BJ (cell line): ENCODE measurements around the gene SGSM1. TPM values are rescaled to one million over a fixed set of nuclear protein-coding genes. Genes with fewer than 3 reads are reported as not detected.

ENCODE experiments used
- CTCF ChIA-PET: fragments of 350-600 bp; formaldehyde crosslinking; extraction: SDS; loops from one replicate; lab custom pipeline; 2021; ENCODE audit warnings: antibody characterized with exemption, inconsistent platforms; lab: Yijun Ruan, JAX
- POLR2A ChIA-PET: fragments of 300-600 bp; sonication (Branson Sonifier 250); formaldehyde crosslinking; extraction: SDS; loops from one replicate; lab custom pipeline; 2021; ENCODE audit warnings: antibody characterized with exemption; lab: Charles Lee
- DNase-seq: peaks from one replicate; pipeline ENCODE4 v3.0.0-alpha.2; 2011; ENCODE audit warnings: low read depth
- H3K27me3 ChIP-seq: 2 replicates; pipeline ENCODE4 v1.6.0; 2011; ENCODE audit warnings: low read length; ENCODE audit not compliant: control insufficient read depth, insufficient read depth
- H3K36me3 ChIP-seq: 2 replicates; pipeline ENCODE4 v1.5.1; 2011; ENCODE audit warnings: low read length; ENCODE audit not compliant: control insufficient read depth, insufficient read depth
- H3K4me3 ChIP-seq: 2 replicates; pipeline ENCODE4 v1.5.1; 2011; ENCODE audit warnings: low read depth, mild to moderate bottlenecking, control low read depth, low read length
- CTCF ChIP-seq: IDR thresholded peaks from 2 replicates; pipeline ENCODE4 v1.5.1; 2011; ENCODE audit warnings: low read depth, mild to moderate bottlenecking, control low read depth, inconsistent platforms, low read length, moderate library complexity; ENCODE audit not compliant: insufficient read depth
- polyA plus RNA-seq: library from polyadenylated mRNA; depleted of rRNA; stranded (reverse); fragments of >200 nt; gene quantifications from 2 replicates; pipeline ENCODE4 v1.2.3, GENCODE V29; 2011

Gene SGSM1
- polyA plus RNA-seq, 1 experiment: not detected

- POLR2A ChIA-PET: no interaction called here
- no peak for DNase-seq
- CTCF ChIA-PET: interaction anchor here (0.9 to 4.0 kb wide), 14 partner anchors 9 to 137 kb away, joined by 3 to 31 read pairs (median 3); no protein-coding TSS in a partner anchor
- Histone ChIP-seq H3K36me3 (no peaks in the 10 kb centered on the region), H3K4me3 (no peak overlapping the region), H3K27me3 (no peaks in the 10 kb centered on the region)
- peak; percentile 76 for TF ChIP-seq CTCF
These were observed 132.8 kb downstream of the SGSM1 start for GRCh38 chr22:24938741-24939341.

GRCh38 chr22:24942301-24942700 is 136.3 kb downstream of the SGSM1 start:
- no peaks in the 10 kb centered on the region for H3K27me3 ChIP-seq
- H3K4me3 ChIP-seq: no peak overlapping the region
- ChIA-PET CTCF (no interaction called here), POLR2A (no interaction called here)
- no peak for DNase-seq
- no peak for TF ChIP-seq CTCF
- H3K36me3 ChIP-seq: no peaks in the 10 kb centered on the region

GRCh38 chr22:24944217-24944937 is 138.4 kb downstream of the SGSM1 start:
- TF ChIP-seq CTCF: no peak
- CTCF ChIA-PET: no interaction called here
- Histone ChIP-seq H3K27me3 (no peaks in the 10 kb centered on the region), H3K36me3 (no peaks in the 10 kb centered on the region), H3K4me3 (no peak overlapping the region)
- POLR2A ChIA-PET: no interaction called here
- no peak for DNase-seq

- TF ChIP-seq CTCF: no peak
- Histone ChIP-seq H3K36me3 (no peaks in the 10 kb centered on the region), H3K4me3 (no peak overlapping the region), H3K27me3 (no peaks in the 10 kb centered on the region)
- ChIA-PET POLR2A (no interaction called here), CTCF (no interaction called here)
- DNase-seq: no peak
These were observed 139.4 kb downstream of the SGSM1 start for GRCh38 chr22:24945430-24945829.

- TF ChIP-seq CTCF: no peak
- H3K4me3 ChIP-seq: no peak overlapping the region
- H3K27me3 ChIP-seq: no peaks in the 10 kb centered on the region; the same call in 1 of the 2 replicates
- POLR2A ChIA-PET: no interaction called here
- no peak for DNase-seq
- CTCF ChIA-PET: interaction anchor here (3.9 kb wide), 1 partner anchor 9 kb away, joined by 14 read pairs; no protein-coding TSS in a partner anchor
- no peaks in the 10 kb centered on the region for H3K36me3 ChIP-seq
These were observed 141.4 kb downstream of the SGSM1 start for GRCh38 chr22:24947383-24947782.
